Astrocyte (in vitro differentiated cells and primary cell): ENCODE data around the gene TMCC1. TPM values are rescaled to one million over a fixed set of nuclear protein-coding genes. Genes with fewer than 3 reads are reported as not detected.
A peak's percentile ranks its signal among the peaks of the same experiment; 100 is the strongest.

ENCODE experiments used
- DNase-seq: peaks from one replicate; pipeline ENCODE4 v3.0.0-alpha.2; 2010; ENCODE audit warnings: low read depth
- FAIRE-seq: peaks from 2 replicates; lab custom pipeline; 2011; peaks lifted over from hg19 to GRCh38; lab: Jason Lieb, UNC
- H2AFZ ChIP-seq: 2 replicates; pipeline ENCODE4 v1.6.0; 2012; ENCODE audit warnings: low read depth, low read length, inconsistent platforms
- H3K27ac ChIP-seq: 2 replicates; pipeline ENCODE4 v1.5.1; 2011; ENCODE audit warnings: low read depth, low read length, inconsistent platforms
- H3K27me3 ChIP-seq: 2 replicates; pipeline ENCODE4 v1.6.0; 2011; ENCODE audit warnings: low read length, inconsistent platforms; ENCODE audit not compliant: insufficient read depth
- H3K36me3 ChIP-seq: 2 replicates; pipeline ENCODE4 v1.5.1; 2011; ENCODE audit warnings: low read length, inconsistent platforms; ENCODE audit not compliant: insufficient read depth
- H3K4me1 ChIP-seq: 2 replicates; pipeline ENCODE4 v1.5.1; 2011; ENCODE audit warnings: low read length, inconsistent platforms; ENCODE audit not compliant: insufficient read depth
- H3K4me2 ChIP-seq: 2 replicates; pipeline ENCODE4 v1.6.0; 2012; ENCODE audit warnings: low read length, inconsistent platforms
- H3K4me3 ChIP-seq: 2 replicates; pipeline ENCODE4 v1.5.1; 2011; ENCODE audit warnings: low read depth, mild to moderate bottlenecking, low read length, inconsistent platforms; ENCODE audit not compliant: insufficient read depth
- H3K79me2 ChIP-seq: 2 replicates; pipeline ENCODE4 v1.6.0; 2012; ENCODE audit warnings: mild to moderate bottlenecking, low read length, inconsistent platforms; ENCODE audit not compliant: insufficient read depth
- H3K9ac ChIP-seq: 2 replicates; pipeline ENCODE4 v1.6.0; 2012; ENCODE audit warnings: mild to moderate bottlenecking, low read length, inconsistent platforms
- H3K9me3 ChIP-seq: 2 replicates; pipeline ENCODE4 v1.5.1; 2012; ENCODE audit warnings: low read depth, mild to moderate bottlenecking, low read length, inconsistent platforms; ENCODE audit not compliant: insufficient read depth
- H4K20me1 ChIP-seq: 2 replicates; pipeline ENCODE4 v1.6.0; 2012; ENCODE audit warnings: low read length, inconsistent platforms; ENCODE audit not compliant: insufficient read depth
- H3K27ac Mint-ChIP-seq: one replicate; pipeline ENCODE4 v1.8.0; 2021; ENCODE audit warnings: mild to moderate bottlenecking, mixed read lengths; ENCODE audit not compliant: unreplicated experiment
- H3K27me3 Mint-ChIP-seq: one replicate; pipeline ENCODE4 v1.8.0; 2021; ENCODE audit warnings: low read depth, mixed read lengths; ENCODE audit not compliant: unreplicated experiment
- H3K36me3 Mint-ChIP-seq: one replicate; pipeline ENCODE4 v1.8.0; 2021; ENCODE audit warnings: low read depth, mixed read lengths; ENCODE audit not compliant: unreplicated experiment
- H3K4me1 Mint-ChIP-seq: one replicate; pipeline ENCODE4 v1.8.0; 2021; ENCODE audit warnings: low read depth, mixed read lengths; ENCODE audit not compliant: unreplicated experiment
- H3K4me3 Mint-ChIP-seq: one replicate; pipeline ENCODE4 v1.8.0; 2021; ENCODE audit warnings: mild to moderate bottlenecking, moderate library complexity, mixed read lengths; ENCODE audit not compliant: unreplicated experiment
- H3K9me3 Mint-ChIP-seq: one replicate; pipeline ENCODE4 v1.8.0; 2021; ENCODE audit warnings: mild to moderate bottlenecking, mixed read lengths; ENCODE audit not compliant: unreplicated experiment
- CTCF ChIP-seq: IDR thresholded peaks from 2 replicates; pipeline ENCODE4 v1.5.1; 2011; ENCODE audit warnings: low read depth, mild to moderate bottlenecking, inconsistent platforms, low read length, moderate library complexity; ENCODE audit not compliant: insufficient read depth
- EZH2 ChIP-seq: IDR thresholded peaks from 2 replicates; pipeline ENCODE4 v1.6.1; 2012; ENCODE audit warnings: mild to moderate bottlenecking, low read length, inconsistent platforms; ENCODE audit not compliant: insufficient read depth
- total RNA-seq: library from RNA; stranded (reverse); gene quantifications from 2 replicates; pipeline ENCODE4 v1.2.1, GENCODE V29; 2021

The TMCC1 gene
- total RNA-seq, 1 donor from 2014 or later: 37.9 TPM

GRCh38 chr3:129829640-129830039 lies 63.9 kb downstream of the TMCC1 start:
- peaks cover 7% of the 10 kb centered on the region for H3K79me2 ChIP-seq
- H3K4me3 Mint-ChIP-seq: no peak overlapping the region
- H3K36me3 ChIP-seq: no peaks in the 10 kb centered on the region
- H3K4me1 Mint-ChIP-seq: peaks cover 18% of the 10 kb centered on the region
- H3K4me3 ChIP-seq: no peak overlapping the region
- no peak overlapping the region for H2AFZ ChIP-seq
- H3K9me3 ChIP-seq: no peaks in the 10 kb centered on the region
- peak; percentile 91 for DNase-seq
- peak overlapping the region; percentile 24 for H3K4me2 ChIP-seq
- FAIRE-seq: peak; percentile 99
- H3K9me3 Mint-ChIP-seq: no peaks in the 10 kb centered on the region
- H4K20me1 ChIP-seq: no peaks in the 10 kb centered on the region
- no peaks in the 10 kb centered on the region for H3K27me3 Mint-ChIP-seq
- peaks cover 10% of the 10 kb centered on the region for H3K4me1 ChIP-seq
- H3K27ac Mint-ChIP-seq: peak overlapping the region; percentile 83
- peak; percentile 84 for TF ChIP-seq CTCF
- no peak for TF ChIP-seq EZH2
- H3K36me3 Mint-ChIP-seq: peaks cover 5% of the 10 kb centered on the region
- H3K9ac ChIP-seq: peak overlapping the region; percentile 21
- H3K27ac ChIP-seq: peak overlapping the region; percentile 61
- H3K27me3 ChIP-seq: no peaks in the 10 kb centered on the region

- H3K9me3 ChIP-seq: no peaks in the 10 kb centered on the region
- H3K4me3 ChIP-seq: no peak overlapping the region
- Mint-ChIP-seq H3K27me3 (no peaks in the 10 kb centered on the region), H3K9me3 (no peaks in the 10 kb centered on the region), H3K27ac (no peak overlapping the region), H3K4me3 (no peak overlapping the region), H3K36me3 (peaks cover 5% of the 10 kb centered on the region), H3K4me1 (peaks cover 18% of the 10 kb centered on the region)
- peaks cover 10% of the 10 kb centered on the region for H3K4me1 ChIP-seq
- no peak overlapping the region for H3K9ac ChIP-seq
- H3K4me2 ChIP-seq: no peak overlapping the region
- TF ChIP-seq CTCF: no peak
- no peak for TF ChIP-seq EZH2
- H2AFZ ChIP-seq: no peak overlapping the region
- FAIRE-seq (no peak), DNase-seq (no peak)
- no peaks in the 10 kb centered on the region for H3K27me3 ChIP-seq
- peaks cover 4% of the 10 kb centered on the region for H3K79me2 ChIP-seq
- H4K20me1 ChIP-seq: no peaks in the 10 kb centered on the region
- H3K36me3 ChIP-seq: no peaks in the 10 kb centered on the region
- H3K27ac ChIP-seq: no peak overlapping the region
Measured at GRCh38 chr3:129827765-129828164, 65.7 kb downstream of the TMCC1 start.

- Histone ChIP-seq H3K36me3 (no peaks in the 10 kb centered on the region), H3K4me3 (no peak overlapping the region), H3K9me3 (no peaks in the 10 kb centered on the region), H3K27ac (no peak overlapping the region), H3K4me1 (peaks cover 2% of the 10 kb centered on the region), H4K20me1 (no peaks in the 10 kb centered on the region), H3K9ac (no peak overlapping the region), H3K4me2 (no peak overlapping the region), H3K79me2 (peaks cover 4% of the 10 kb centered on the region), H2AFZ (no peak overlapping the region), H3K27me3 (no peaks in the 10 kb centered on the region)
- DNase-seq (peak; percentile 14), FAIRE-seq (peak; percentile 76)
- Mint-ChIP-seq H3K9me3 (no peaks in the 10 kb centered on the region), H3K27ac (no peak overlapping the region), H3K27me3 (no peaks in the 10 kb centered on the region), H3K36me3 (no peaks in the 10 kb centered on the region), H3K4me3 (no peak overlapping the region), H3K4me1 (peaks cover 11% of the 10 kb centered on the region)
- peak; percentile 66 for TF ChIP-seq CTCF
- no peak for TF ChIP-seq EZH2
Measured at GRCh38 chr3:129824926-129825541, 68.5 kb downstream of the TMCC1 start.
